ENCODE results near the gene PFKFB3.

Gene PFKFB3

DNA sequence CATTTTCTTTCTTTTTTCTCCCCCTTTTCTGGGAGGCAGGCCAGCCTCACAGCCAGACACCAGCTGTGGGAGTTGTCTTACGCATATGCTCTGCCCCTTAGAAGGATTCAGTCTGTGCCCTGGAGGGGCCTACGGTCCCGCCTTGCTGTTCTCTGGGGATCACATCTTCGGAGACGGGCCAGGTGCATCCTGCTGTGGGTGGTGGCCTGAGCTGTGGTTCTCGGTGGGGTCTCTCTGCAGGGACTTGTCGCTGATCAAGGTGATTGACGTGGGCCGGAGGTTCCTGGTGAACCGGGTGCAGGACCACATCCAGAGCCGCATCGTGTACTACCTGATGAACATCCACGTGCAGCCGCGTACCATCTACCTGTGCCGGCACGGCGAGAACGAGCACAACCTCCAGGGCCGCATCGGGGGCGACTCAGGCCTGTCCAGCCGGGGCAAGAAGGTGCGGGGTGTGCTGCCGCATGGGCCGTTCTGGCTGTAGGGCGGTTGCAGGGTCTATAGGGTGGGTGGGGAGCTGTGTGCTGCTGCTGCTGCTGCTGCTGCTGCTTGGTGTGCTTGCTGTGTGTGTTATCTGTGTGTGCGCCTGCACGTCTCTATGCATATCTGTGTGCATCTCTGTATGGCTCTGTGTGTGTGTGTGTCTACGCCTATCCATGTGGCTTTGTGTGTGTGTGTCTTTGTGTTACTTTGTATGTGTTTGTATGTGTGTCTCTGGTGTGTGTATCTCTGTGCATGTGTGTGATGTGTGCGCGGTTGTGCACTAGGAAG is 17.9 kb downstream of the PFKFB3 start:
- no peak for DNase-seq (ENCODE audit: low spot score)

DNA sequence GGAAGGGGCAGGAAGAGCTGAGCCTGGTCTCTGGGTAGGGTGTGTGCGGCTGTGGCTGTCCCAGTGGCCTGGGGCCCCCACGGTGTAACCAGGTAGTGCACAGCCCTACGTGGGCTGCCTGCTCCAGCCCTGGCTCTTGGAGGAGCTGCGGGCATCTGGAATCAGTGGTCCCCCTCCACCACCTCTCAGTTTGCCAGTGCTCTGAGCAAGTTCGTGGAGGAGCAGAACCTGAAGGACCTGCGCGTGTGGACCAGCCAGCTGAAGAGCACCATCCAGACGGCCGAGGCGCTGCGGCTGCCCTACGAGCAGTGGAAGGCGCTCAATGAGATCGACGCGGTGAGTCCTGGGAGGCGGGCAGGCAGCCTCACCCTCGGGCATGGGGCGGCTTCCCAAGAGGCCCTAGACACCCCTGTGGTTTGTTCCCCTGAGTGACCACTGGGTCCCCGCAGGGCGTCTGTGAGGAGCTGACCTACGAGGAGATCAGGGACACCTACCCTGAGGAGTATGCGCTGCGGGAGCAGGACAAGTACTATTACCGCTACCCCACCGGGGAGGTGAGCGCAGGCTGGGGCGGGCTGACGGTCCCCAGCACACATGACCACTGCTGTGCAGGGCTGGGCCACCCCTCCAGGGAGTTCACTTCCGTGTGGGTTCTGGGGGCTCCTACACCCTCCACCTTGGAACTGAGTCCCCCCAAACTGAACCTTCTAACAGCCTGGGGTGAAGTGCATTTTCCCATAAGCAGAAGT is 18.6 kb downstream of the PFKFB3 start:
- no peak for DNase-seq (ENCODE audit: low spot score)

DNA sequence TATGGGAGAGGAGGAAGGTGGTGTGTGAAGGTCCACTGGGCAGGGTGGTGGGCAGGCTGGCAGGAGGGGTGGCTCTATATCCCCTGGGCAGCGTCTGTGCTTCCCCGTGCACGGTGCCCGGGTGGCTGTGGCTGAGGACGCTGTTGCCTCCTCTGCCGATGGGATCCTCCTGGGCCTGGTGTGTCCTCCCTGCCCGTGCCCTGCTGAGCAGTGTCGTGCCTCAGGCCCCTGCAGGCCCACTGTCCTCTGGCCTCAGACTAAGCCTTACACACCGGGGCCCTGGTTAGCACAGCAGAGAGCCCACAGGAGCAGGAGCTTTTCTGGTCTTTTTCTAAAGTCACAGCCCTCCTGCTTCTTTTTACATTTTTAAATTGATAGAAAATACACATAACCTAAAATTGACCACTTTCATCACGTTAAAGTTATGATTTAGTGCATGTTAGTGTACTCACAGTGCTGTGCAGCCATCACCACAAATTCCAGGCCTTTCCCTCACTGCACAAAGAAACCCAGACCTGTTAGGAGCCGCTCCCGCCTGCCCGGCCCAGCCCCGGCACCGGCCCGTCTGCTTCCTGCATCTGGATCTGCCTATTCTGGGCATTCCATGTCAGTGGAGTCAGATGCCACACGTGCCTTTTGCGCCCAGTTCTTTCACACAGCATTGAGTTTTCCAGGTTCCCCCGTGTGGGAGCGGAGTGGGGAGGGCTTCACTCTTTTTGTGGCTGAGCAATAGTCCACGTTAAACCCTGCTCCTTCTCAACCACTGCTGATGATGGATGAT is 19.4 kb downstream of the PFKFB3 start:
- DNase-seq (ENCODE audit: low spot score) = no peak

DNA sequence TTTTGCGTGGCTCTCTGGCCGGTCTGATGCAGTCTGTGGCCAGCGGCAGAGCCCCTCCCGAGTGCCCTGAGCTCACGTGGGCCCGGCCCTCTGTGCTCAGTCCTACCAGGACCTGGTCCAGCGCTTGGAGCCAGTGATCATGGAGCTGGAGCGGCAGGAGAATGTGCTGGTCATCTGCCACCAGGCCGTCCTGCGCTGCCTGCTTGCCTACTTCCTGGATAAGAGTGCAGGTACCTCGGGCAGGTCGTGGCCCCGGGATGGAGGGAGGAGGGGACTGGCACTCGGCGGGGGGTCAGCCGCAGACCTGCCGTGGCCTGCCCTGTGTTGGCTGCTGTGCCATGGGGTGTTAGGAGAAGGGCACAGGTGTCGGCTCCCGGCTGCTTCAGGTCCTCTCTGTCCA is 20.0 kb downstream of the PFKFB3 start:
- DNase-seq (ENCODE audit: low spot score) = no peak

- DNase-seq (ENCODE audit: low spot score) = no peak
These were observed 21.2 kb downstream of the PFKFB3 start for GRCh38 chr10:6223981-6224380.

- DNase-seq (ENCODE audit: low spot score) = no peak
These were observed 22.0 kb downstream of the PFKFB3 start for GRCh38 chr10:6224781-6225180.

GRCh38 chr10:6225263-6225814 is 22.6 kb downstream of the PFKFB3 start:
- DNase-seq (ENCODE audit: low spot score) = no peak

DNA sequence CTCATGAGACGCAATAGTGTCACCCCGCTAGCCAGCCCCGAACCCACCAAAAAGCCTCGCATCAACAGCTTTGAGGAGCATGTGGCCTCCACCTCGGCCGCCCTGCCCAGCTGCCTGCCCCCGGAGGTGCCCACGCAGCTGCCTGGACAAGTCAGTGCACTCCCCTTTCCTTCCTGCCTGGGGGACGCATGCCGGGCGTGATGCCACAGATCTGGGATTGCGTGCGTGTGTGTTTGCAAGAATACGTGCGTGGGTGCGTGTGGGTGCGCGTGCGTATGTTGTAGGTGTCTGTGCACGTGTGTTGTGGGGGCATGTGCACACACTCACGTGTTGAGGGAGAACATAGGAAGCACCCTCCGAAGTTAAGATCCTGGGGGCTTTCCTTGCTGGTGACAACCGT is 23.5 kb downstream of the PFKFB3 start:
- no peak for DNase-seq (ENCODE audit: low spot score)

- no peak for DNase-seq (ENCODE audit: low spot score)
These were observed 24.6 kb downstream of the PFKFB3 start for GRCh38 chr10:6227346-6227745.

DNA sequence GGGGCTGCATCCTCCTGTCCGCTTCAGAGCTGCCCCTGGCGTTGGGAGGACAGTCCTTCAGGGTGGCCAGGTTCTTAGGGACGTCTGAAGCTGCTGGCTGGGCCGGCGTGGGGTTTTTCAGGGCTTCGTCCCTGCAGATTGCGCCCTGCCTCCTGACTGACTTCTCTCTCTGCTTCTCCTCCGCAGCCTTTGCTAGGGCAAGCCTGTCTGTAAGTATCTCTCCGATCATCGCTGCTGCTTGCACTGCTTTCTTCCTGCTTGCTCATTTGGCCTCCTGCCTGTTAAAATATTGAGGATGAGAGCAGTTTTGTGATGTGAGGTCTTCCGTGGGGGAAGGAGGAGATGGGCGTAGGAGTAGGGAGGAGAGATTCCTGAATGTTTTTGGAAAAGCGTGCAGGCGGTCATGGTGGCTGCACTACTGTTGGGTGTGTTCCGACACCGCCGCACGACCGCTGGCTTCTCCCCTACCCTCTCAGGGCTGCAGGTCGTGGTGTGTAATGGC is 25.3 kb downstream of the PFKFB3 start:
- no peak for DNase-seq (ENCODE audit: low spot score)

DNA sequence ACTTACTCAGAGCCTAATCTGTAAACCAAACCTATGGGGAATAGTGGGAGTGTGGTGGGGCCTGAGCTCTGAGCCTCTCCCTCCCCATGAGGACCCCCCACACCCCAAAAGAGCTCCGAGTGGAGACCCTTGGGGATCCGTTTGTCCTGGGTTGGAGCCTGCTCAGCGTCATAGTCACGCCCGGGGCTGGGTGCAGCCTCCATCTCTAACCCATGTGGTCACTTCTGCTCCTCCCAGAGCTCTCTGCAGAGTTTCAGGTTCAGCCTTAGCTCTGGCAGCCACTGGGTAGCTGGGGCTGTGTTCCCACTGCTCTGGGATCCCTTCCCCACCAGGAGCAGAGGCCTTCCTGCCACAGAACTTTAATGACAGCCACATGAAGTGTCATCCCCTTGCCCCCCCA is 25.9 kb downstream of the PFKFB3 start:
- no peak for DNase-seq (ENCODE audit: low spot score)

- DNase-seq (ENCODE audit: low spot score) = no peak
These were observed 26.6 kb downstream of the PFKFB3 start for GRCh38 chr10:6229290-6229689.

GRCh38 chr10:6229746-6230145 is 27.0 kb downstream of the PFKFB3 start:
- DNase-seq (ENCODE audit: low spot score) = no peak

- DNase-seq (ENCODE audit: low spot score) = no peak
These were observed 27.6 kb downstream of the PFKFB3 start for GRCh38 chr10:6230315-6230714.

- no peak for DNase-seq (ENCODE audit: low spot score)
These were observed 28.4 kb downstream of the PFKFB3 start for GRCh38 chr10:6231146-6231545.

- no peak for DNase-seq (ENCODE audit: low spot score)
These were observed 29.0 kb downstream of the PFKFB3 start for GRCh38 chr10:6231730-6232129.

- no peak for DNase-seq (ENCODE audit: low spot score)
These were observed 29.6 kb downstream of the PFKFB3 start for GRCh38 chr10:6232225-6232807.

DNA sequence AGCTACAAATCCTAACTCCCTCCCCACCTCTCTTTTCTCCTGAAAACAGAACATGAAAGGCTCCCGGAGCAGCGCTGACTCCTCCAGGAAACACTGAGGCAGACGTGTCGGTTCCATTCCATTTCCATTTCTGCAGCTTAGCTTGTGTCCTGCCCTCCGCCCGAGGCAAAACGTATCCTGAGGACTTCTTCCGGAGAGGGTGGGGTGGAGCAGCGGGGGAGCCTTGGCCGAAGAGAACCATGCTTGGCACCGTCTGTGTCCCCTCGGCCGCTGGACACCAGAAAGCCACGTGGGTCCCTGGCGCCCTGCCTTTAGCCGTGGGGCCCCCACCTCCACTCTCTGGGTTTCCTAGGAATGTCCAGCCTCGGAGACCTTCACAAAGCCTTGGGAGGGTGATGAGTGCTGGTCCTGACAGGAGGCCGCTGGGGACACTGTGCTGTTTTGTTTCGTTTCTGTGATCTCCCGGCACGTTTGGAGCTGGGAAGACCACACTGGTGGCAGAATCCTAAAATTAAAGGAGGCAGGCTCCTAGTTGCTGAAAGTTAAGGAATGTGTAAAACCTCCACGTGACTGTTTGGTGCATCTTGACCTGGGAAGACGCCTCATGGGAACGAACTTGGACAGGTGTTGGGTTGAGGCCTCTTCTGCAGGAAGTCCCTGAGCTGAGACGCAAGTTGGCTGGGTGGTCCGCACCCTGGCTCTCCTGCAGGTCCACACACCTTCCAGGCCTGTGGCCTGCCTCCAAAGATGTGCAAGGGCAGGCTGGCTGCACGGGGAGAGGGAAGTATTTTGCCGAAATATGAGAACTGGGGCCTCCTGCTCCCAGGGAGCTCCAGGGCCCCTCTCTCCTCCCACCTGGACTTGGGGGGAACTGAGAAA is 30.4 kb downstream of the PFKFB3 start:
- peak; percentile 74 for DNase-seq (ENCODE audit: low spot score)

GRCh38 chr10:6233725-6234277 is 31.1 kb downstream of the PFKFB3 start:
- no peak for DNase-seq (ENCODE audit: low spot score)

- DNase-seq (ENCODE audit: low spot score) = no peak
These were observed 31.6 kb downstream of the PFKFB3 start for GRCh38 chr10:6234371-6234770.

Data from Ammon's horn (tissue), 1 donor.